Pancreas (tissue), 10 donors: ENCODE data around the gene ELOVL5. TPM values are rescaled to one million over a fixed set of nuclear protein-coding genes. Genes with fewer than 3 reads are reported as not detected.

Experiments used
- ATAC-seq, 4 donors: fragments of 200-7000 bp; cut with Tn5 transposase; one replicate each; pipeline versions ENCODE4 v1.8.0 to v1.9.1; 2020; ENCODE audit warnings: mild to moderate bottlenecking in 4 of 4, moderate library complexity in 4 of 4
- DNase-seq, 6 donors: peaks; one replicate each; pipeline ENCODE4 v3.0.0-alpha.2; 2020
- FAIRE-seq: peaks from 2 replicates; lab custom pipeline; 2012; peaks lifted over from hg19 to GRCh38; lab: Jason Lieb, UNC
- H3K27ac ChIP-seq, 4 donors: fragments of 200-600 bp; sonication (generic); 1 replicate in 3 of 4; 2 replicates in 1 of 4; pipeline versions ENCODE4 v1.5.0 to v1.8.0; 2020
- H3K27me3 ChIP-seq, 4 donors: fragments of 200-600 bp; one replicate each; pipeline ENCODE4 v1.8.0; 2021
- H3K36me3 ChIP-seq, 3 donors: fragments of 200-600 bp; sonication (generic) in 1 of 3; one replicate each; pipeline versions ENCODE4 v1.5.0 to v1.8.0; 2020 to 2021
- H3K4me1 ChIP-seq, 3 donors: fragments of 200-600 bp; one replicate each; pipeline ENCODE4 v1.8.0; 2021
- H3K4me3 ChIP-seq, 4 donors: fragments of 200-600 bp; sonication (generic) in 2 of 4; one replicate each; pipeline versions ENCODE4 v1.5.0 to v1.8.0; 2020 to 2021
- H3K9me3 ChIP-seq, 4 donors: fragments of 200-600 bp; one replicate each; pipeline ENCODE4 v1.8.0; 2021
- CTCF ChIP-seq, 4 donors: fragments of 200-600 bp; sonication (generic) in 3 of 4; IDR thresholded peaks; one replicate each; pipeline versions ENCODE4 v1.5.0 to v1.8.0; 2021; ENCODE audit warnings: antibody characterized with exemption in 4 of 4
- WGBS, 2 donors: extraction: QIAGEN DNeasy Blood & Tissue Kit; methylation state at CpG; one replicate each; pipeline ENCODE4 v1.1.7; 2013; 5-methylcytosine and 5-hydroxymethylcytosine counted together
- intact Hi-C, 3 donors: fragments of 100-400 bp; cut with DNase I; formaldehyde crosslinking; loops; one replicate each; pipeline versions ENCODE4 v1.11.1 to v1.14.2; 2022
- polyA plus RNA-seq, 2 donors: library from polyadenylated mRNA; stranded (reverse); fragments of 200-250 nt; gene quantifications; one replicate each; pipeline ENCODE4 v1.2.3, GENCODE V29; 2013
- total RNA-seq, 6 donors: library from RNA; stranded (reverse); fragmentation: NEBNext Ultra II Directional in 4 of 6; extraction: Animal tissue kit (Norgen Biotek cat#: 25700) in 4 of 6; gene quantifications; one replicate each; pipeline versions ENCODE4 v1.2.1 to v1.2.4, GENCODE V29; 2021 to 2023
- donor health status: healthy with polysubstance abuse.
- donor health status: DM: no; HTN: no; CAD: no; lungs with moderate emphysema.
- donor health status: DM: no; HTN: no; CAD: no.
- donor health status: control.
- donor health status: control.
- donor health status: Bipolar disorder and iron deficiency.
- donor health status: DM: yes; HTN: yes; CAD: no.
- donor health status: DM: no; HTN: no; CAD: no.
- donor health status: DM: no; HTN: no; CAD: no.
- donor health status: DM: yes; HTN: yes; CAD: no.

ELOVL5 gene
- total and polyA plus RNA-seq, 8 donors = 2.8 to 21.2 (median 11.2) TPM

GRCh38 chr6:53343092-53343491, 5.7 kb downstream of the ELOVL5 start:
- ATAC-seq (no peak), DNase-seq (no peak), FAIRE-seq (no peak)
- Histone ChIP-seq H3K9me3 (no peaks in the 10 kb centered on the region), H3K27ac (no peak overlapping the region), H3K4me3 (no peak overlapping the region), H3K4me1 (peaks cover 0 to 7% (median 3%) of the 10 kb centered on the region in 3 donors), H3K27me3 (no peaks in the 10 kb centered on the region), H3K36me3 (no peaks in the 10 kb centered on the region)
- TF ChIP-seq CTCF (IDR thresholded peaks at IDR 0.05) = no peak
- intact Hi-C loops = no loop called here
- WGBS, 2 donors = 74 to 84% methylated on average over 3 of the region's 3 CpGs

- Histone ChIP-seq H3K4me1 (peaks cover 0 to 7% (median 3%) of the 10 kb centered on the region in 3 donors), H3K9me3 (no peaks in the 10 kb centered on the region), H3K27ac (no peak overlapping the region), H3K4me3 (no peak overlapping the region), H3K36me3 (no peaks in the 10 kb centered on the region), H3K27me3 (no peaks in the 10 kb centered on the region)
- WGBS, 2 donors = 83 to 91% methylated on average over 2 of the region's 2 CpGs
- intact Hi-C loops = no loop called here
- no peak for ATAC-seq
- DNase-seq = no peak
- no peak for FAIRE-seq
- TF ChIP-seq CTCF (IDR thresholded peaks at IDR 0.05) = no peak
Observed at GRCh38 chr6:53342217-53342616, 6.5 kb downstream of the ELOVL5 start.

- intact Hi-C loops = no loop called here
- TF ChIP-seq CTCF (IDR thresholded peaks at IDR 0.05) = no peak
- Histone ChIP-seq H3K9me3 (no peaks in the 10 kb centered on the region), H3K36me3 (no peaks in the 10 kb centered on the region), H3K27me3 (no peaks in the 10 kb centered on the region), H3K27ac (no peak overlapping the region), H3K4me3 (no peak overlapping the region), H3K4me1 (no peaks in the 10 kb centered on the region)
- DNase-seq (no peak), ATAC-seq (no peak), FAIRE-seq (no peak)
- WGBS, 2 donors = 83 to 85% methylated on average over 2 of the region's 2 CpGs
Observed at GRCh38 chr6:53340536-53340935, 8.2 kb downstream of the ELOVL5 start.

- FAIRE-seq (no peak), DNase-seq (no peak), ATAC-seq (no peak)
- no peaks in the 10 kb centered on the region for H3K36me3 ChIP-seq
- H3K4me1 ChIP-seq = no peaks in the 10 kb centered on the region
- no peak overlapping the region for H3K4me3 ChIP-seq
- TF ChIP-seq CTCF (IDR thresholded peaks at IDR 0.05) = no peak
- H3K9me3 ChIP-seq = no peaks in the 10 kb centered on the region
- WGBS, 2 donors = 99% methylated on average over 2 of the region's 2 CpGs
- H3K27me3 ChIP-seq = no peaks in the 10 kb centered on the region
- intact Hi-C loops = no loop called here
- H3K27ac ChIP-seq = no peak overlapping the region
Observed at GRCh38 chr6:53339424-53339823, 9.3 kb downstream of the ELOVL5 start.

DNA sequence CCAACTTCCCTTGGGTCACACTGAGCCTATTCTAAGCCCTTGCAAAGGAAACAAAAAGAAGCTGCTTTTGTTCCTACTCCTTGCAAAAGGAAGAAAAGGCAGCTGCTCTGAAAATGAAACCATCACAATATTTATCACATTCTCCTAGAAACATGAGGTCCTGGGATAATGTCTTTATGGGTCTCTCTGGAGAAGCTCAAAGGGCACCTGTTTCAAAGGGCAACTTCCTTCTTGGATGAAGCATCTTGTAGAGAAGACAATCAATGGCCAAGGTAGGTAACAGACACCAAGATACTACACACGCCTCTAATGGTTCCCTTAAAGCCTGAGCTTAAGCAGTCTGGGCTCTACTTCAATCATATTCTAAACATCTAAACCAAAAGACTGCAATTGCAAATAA, 10.4 kb downstream of the ELOVL5 start:
- Histone ChIP-seq H3K4me3 (no peak overlapping the region), H3K27ac (no peak overlapping the region), H3K27me3 (no peaks in the 10 kb centered on the region), H3K9me3 (no peaks in the 10 kb centered on the region), H3K4me1 (no peaks in the 10 kb centered on the region), H3K36me3 (no peaks in the 10 kb centered on the region)
- WGBS, 2 donors = 85 to 90% methylated on average over 1 of the region's 1 CpG
- TF ChIP-seq CTCF (IDR thresholded peaks at IDR 0.05) = no peak
- FAIRE-seq = no peak
- no peak for ATAC-seq
- intact Hi-C loops = no loop called here
- DNase-seq = no peak
